ENCODE data around the gene UBA7. TPM values are rescaled to one million over a fixed set of nuclear protein-coding genes. Genes with fewer than 3 reads are reported as not detected.

The UBA7 gene
- total and polyA plus RNA-seq, 2 of the 13 experiments (the other 11 are each of a cell fraction or from before 2014, with no cell fraction given), result 9.5 to 16.5 TPM

DNA sequence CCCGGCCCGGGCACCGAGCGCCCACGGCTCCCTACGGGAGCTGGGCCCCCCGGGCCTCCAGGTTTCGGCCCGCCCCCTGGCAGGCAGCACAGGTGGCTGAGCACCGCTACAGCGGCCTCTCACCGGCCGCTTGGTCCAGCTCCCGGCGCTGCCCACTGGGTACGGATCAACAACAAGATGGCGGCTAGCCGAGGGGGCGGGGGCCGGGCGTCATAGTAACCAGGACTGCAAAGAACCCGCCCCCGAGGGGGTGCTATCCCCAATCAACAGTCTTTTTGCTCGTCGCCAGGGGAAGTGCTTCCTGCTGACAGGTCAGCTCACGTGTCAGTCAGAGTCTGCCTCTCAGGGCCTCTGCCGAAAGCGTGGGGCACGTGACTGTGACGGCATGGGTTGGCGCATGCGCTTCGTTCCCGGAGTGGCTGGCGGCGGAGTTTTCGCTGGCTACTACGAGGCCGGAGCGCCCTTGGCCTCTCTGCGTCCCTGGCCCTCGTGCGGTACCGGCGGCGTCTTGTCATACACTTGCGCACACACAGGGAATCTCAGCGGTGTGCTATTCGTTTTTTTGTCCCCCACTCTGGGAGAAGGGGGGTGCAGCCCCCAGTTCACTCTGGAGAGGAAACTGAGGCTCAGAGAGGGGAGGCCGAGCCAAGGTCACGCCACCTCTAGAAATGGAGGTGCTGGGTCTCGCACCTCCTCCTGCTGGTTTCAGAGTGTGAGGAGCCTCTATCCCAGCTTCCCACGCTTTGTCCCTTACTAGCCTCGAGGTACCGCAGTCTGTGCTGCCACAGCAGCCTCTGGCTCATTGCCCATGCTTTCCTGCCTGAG, 27.2 kb downstream of the UBA7 start, which contains the start of gene IP6K1 (continued):
- TF ChIP-seq, protein P1, sequence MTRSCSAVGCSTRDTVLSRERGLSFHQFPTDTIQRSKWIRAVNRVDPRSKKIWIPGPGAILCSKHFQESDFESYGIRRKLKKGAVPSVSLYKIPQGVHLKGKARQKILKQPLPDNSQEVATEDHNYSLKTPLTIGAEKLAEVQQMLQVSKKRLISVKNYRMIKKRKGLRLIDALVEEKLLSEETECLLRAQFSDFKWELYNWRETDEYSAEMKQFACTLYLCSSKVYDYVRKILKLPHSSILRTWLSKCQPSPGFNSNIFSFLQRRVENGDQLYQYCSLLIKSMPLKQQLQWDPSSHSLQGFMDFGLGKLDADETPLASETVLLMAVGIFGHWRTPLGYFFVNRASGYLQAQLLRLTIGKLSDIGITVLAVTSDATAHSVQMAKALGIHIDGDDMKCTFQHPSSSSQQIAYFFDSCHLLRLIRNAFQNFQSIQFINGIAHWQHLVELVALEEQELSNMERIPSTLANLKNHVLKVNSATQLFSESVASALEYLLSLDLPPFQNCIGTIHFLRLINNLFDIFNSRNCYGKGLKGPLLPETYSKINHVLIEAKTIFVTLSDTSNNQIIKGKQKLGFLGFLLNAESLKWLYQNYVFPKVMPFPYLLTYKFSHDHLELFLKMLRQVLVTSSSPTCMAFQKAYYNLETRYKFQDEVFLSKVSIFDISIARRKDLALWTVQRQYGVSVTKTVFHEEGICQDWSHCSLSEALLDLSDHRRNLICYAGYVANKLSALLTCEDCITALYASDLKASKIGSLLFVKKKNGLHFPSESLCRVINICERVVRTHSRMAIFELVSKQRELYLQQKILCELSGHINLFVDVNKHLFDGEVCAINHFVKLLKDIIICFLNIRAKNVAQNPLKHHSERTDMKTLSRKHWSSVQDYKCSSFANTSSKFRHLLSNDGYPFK (CRISPR knock-in tag; IDR thresholded peaks at IDR 0.05; ENCODE audit: borderline replicate concordance), result peak; percentile 49; the same call in 1 of the 2 replicates
- TF ChIP-seq, protein P2, sequence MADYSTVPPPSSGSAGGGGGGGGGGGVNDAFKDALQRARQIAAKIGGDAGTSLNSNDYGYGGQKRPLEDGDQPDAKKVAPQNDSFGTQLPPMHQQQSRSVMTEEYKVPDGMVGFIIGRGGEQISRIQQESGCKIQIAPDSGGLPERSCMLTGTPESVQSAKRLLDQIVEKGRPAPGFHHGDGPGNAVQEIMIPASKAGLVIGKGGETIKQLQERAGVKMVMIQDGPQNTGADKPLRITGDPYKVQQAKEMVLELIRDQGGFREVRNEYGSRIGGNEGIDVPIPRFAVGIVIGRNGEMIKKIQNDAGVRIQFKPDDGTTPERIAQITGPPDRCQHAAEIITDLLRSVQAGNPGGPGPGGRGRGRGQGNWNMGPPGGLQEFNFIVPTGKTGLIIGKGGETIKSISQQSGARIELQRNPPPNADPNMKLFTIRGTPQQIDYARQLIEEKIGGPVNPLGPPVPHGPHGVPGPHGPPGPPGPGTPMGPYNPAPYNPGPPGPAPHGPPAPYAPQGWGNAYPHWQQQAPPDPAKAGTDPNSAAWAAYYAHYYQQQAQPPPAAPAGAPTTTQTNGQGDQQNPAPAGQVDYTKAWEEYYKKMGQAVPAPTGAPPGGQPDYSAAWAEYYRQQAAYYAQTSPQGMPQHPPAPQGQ (CRISPR knock-in tag; IDR thresholded peaks at IDR 0.05; ENCODE audit: borderline replicate concordance), result no peak
- TF ChIP-seq, protein P3, sequence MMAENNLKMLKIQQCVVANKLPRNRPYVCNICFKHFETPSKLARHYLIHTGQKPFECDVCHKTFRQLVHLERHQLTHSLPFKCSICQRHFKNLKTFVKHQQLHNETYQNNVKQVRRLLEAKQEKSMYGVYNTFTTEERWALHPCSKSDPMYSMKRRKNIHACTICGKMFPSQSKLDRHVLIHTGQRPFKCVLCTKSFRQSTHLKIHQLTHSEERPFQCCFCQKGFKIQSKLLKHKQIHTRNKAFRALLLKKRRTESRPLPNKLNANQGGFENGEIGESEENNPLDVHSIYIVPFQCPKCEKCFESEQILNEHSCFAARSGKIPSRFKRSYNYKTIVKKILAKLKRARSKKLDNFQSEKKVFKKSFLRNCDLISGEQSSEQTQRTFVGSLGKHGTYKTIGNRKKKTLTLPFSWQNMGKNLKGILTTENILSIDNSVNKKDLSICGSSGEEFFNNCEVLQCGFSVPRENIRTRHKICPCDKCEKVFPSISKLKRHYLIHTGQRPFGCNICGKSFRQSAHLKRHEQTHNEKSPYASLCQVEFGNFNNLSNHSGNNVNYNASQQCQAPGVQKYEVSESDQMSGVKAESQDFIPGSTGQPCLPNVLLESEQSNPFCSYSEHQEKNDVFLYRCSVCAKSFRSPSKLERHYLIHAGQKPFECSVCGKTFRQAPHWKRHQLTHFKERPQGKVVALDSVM (CRISPR knock-in tag; IDR thresholded peaks at IDR 0.05), result peak; percentile 74
- TF ChIP-seq SIX1 (CRISPR knock-in tag; IDR thresholded peaks at IDR 0.05; ENCODE audit: borderline replicate concordance) (no peak), FLYWCH1 (CRISPR knock-in tag; IDR thresholded peaks at IDR 0.05) (no peak), NCOA1 (CRISPR knock-in tag; IDR thresholded peaks at IDR 0.05) (no peak), ZNF136 (CRISPR knock-in tag; IDR thresholded peaks at IDR 0.05; ENCODE audit: low read depth) (no peak), PAX8 (CRISPR knock-in tag; IDR thresholded peaks at IDR 0.05; ENCODE audit: borderline replicate concordance) (0 out of 2 replicates have a peak, but pooled peaks have one; percentile 79), PLRG1 (conservative IDR thresholded peaks at IDR 0.05) (no peak), ZNF430 (CRISPR knock-in tag; IDR thresholded peaks at IDR 0.05) (peak; percentile 69), U2AF2 (IDR thresholded peaks at IDR 0.05; ENCODE audit: low read depth, low read length) (0 out of 2 replicates have a peak, but pooled peaks have one; percentile 70), CEBPB (IDR thresholded peaks at IDR 0.05; ENCODE audit: borderline replicate concordance, low read depth, low read length) (no peak), ZNF496 (CRISPR knock-in tag; IDR thresholded peaks at IDR 0.05; ENCODE audit: insufficient replicate concordance) (no peak), SYNCRIP (IDR thresholded peaks at IDR 0.05; ENCODE audit: insufficient read depth, low read depth, low read length) (no peak), SRSF9 (IDR thresholded peaks at IDR 0.05; ENCODE audit: borderline replicate concordance, insufficient read depth, low read depth, low read length, poor library complexity, severe bottlenecking) (no peak), ZFP36 (IDR thresholded peaks at IDR 0.05; ENCODE audit: borderline replicate concordance, low read depth, low read length, partially characterized antibody) (no peak)
- TF ChIP-seq, protein P4, sequence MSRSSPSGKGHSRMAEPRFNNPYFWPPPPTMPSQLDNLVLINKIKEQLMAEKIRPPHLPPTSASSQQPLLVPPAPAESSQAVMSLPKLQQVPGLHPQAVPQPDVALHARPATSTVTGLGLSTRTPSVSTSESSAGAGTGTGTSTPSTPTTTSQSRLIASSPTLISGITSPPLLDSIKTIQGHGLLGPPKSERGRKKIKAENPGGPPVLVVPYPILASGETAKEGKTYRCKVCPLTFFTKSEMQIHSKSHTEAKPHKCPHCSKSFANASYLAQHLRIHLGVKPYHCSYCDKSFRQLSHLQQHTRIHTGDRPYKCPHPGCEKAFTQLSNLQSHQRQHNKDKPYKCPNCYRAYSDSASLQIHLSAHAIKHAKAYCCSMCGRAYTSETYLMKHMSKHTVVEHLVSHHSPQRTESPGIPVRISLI (CRISPR knock-in tag; IDR thresholded peaks at IDR 0.05; ENCODE audit: borderline replicate concordance), result no peak

All from HepG2 (cell line).